Measurements from ENCODE around the gene RTN4R.

DNA sequence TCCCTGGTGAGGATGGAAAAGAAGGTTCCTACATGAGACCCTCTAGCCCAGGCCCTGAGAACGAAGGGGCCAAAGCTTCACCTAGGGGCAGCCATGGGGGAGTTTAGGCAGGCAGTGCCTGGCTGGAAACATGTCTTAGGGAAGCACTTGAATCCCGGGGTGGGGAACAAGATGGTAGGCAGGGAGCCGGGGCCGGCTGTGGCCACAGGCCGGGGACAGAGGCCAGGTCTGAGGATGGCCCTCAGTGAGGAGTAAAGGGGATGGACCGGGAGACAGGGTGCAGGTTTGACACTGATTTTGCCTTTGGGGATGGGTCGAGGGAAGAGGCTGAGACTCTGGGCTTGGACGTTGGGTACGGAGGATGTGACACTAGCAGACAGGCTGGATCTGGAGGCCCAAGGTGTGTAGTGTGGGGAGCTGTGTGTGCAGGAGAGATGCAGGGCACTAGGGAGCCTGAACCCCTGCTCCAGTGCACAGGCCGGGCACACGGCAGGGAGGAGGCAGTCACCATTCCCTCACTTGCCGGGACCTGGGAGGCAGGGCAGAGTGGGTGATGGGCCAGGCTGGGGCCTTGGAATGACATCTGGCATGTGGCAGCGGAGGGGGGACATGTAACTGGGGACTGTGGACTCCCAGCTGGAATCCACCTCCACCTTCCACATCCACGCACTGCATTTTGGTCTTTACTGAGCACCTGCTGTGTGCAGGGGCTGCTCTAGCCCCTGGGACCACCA is 6.1 kb downstream of the RTN4R start:
- no peak for TF ChIP-seq TBL1XR1 (IDR thresholded peaks at IDR 0.05; ENCODE audit: borderline replicate concordance, low read length, partially characterized antibody)
- no peak for TF ChIP-seq TBX2 (CRISPR knock-in tag; IDR thresholded peaks at IDR 0.05; ENCODE audit: borderline replicate concordance)
- TF ChIP-seq, protein P1, sequence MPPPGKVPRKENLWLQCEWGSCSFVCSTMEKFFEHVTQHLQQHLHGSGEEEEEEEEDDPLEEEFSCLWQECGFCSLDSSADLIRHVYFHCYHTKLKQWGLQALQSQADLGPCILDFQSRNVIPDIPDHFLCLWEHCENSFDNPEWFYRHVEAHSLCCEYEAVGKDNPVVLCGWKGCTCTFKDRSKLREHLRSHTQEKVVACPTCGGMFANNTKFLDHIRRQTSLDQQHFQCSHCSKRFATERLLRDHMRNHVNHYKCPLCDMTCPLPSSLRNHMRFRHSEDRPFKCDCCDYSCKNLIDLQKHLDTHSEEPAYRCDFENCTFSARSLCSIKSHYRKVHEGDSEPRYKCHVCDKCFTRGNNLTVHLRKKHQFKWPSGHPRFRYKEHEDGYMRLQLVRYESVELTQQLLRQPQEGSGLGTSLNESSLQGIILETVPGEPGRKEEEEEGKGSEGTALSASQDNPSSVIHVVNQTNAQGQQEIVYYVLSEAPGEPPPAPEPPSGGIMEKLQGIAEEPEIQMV (CRISPR knock-in tag; IDR thresholded peaks at IDR 0.05; ENCODE audit: low read depth), result no peak
- TF ChIP-seq PRPF4 (IDR thresholded peaks at IDR 0.05; ENCODE audit: low read depth, low read length, poor library complexity, severe bottlenecking), result no peak
- TF ChIP-seq GTF2F1 (IDR thresholded peaks at IDR 0.05; ENCODE audit: low read length), result no peak
- TF ChIP-seq, protein P2, sequence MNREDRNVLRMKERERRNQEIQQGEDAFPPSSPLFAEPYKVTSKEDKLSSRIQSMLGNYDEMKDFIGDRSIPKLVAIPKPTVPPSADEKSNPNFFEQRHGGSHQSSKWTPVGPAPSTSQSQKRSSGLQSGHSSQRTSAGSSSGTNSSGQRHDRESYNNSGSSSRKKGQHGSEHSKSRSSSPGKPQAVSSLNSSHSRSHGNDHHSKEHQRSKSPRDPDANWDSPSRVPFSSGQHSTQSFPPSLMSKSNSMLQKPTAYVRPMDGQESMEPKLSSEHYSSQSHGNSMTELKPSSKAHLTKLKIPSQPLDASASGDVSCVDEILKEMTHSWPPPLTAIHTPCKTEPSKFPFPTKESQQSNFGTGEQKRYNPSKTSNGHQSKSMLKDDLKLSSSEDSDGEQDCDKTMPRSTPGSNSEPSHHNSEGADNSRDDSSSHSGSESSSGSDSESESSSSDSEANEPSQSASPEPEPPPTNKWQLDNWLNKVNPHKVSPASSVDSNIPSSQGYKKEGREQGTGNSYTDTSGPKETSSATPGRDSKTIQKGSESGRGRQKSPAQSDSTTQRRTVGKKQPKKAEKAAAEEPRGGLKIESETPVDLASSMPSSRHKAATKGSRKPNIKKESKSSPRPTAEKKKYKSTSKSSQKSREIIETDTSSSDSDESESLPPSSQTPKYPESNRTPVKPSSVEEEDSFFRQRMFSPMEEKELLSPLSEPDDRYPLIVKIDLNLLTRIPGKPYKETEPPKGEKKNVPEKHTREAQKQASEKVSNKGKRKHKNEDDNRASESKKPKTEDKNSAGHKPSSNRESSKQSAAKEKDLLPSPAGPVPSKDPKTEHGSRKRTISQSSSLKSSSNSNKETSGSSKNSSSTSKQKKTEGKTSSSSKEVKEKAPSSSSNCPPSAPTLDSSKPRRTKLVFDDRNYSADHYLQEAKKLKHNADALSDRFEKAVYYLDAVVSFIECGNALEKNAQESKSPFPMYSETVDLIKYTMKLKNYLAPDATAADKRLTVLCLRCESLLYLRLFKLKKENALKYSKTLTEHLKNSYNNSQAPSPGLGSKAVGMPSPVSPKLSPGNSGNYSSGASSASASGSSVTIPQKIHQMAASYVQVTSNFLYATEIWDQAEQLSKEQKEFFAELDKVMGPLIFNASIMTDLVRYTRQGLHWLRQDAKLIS (CRISPR knock-in tag; IDR thresholded peaks at IDR 0.05), result no peak
- TF ChIP-seq, protein P3, sequence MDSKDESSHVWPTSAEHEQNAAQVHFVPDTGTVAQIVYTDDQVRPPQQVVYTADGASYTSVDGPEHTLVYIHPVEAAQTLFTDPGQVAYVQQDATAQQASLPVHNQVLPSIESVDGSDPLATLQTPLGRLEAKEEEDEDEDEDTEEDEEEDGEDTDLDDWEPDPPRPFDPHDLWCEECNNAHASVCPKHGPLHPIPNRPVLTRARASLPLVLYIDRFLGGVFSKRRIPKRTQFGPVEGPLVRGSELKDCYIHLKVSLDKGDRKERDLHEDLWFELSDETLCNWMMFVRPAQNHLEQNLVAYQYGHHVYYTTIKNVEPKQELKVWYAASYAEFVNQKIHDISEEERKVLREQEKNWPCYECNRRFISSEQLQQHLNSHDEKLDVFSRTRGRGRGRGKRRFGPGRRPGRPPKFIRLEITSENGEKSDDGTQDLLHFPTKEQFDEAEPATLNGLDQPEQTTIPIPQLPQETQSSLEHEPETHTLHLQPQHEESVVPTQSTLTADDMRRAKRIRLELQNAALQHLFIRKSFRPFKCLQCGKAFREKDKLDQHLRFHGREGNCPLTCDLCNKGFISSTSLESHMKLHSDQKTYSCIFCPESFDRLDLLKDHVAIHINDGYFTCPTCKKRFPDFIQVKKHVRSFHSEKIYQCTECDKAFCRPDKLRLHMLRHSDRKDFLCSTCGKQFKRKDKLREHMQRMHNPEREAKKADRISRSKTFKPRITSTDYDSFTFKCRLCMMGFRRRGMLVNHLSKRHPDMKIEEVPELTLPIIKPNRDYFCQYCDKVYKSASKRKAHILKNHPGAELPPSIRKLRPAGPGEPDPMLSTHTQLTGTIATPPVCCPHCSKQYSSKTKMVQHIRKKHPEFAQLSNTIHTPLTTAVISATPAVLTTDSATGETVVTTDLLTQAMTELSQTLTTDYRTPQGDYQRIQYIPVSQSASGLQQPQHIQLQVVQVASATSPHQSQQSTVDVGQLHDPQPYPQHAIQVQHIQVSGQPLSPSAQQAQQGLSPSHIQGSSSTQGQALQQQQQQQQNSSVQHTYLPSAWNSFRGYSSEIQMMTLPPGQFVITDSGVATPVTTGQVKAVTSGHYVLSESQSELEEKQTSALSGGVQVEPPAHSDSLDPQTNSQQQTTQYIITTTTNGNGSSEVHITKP (CRISPR knock-in tag; IDR thresholded peaks at IDR 0.05; ENCODE audit: low read depth), result no peak
- TF ChIP-seq MAFF (IDR thresholded peaks at IDR 0.05; ENCODE audit: low read depth, low read length), result no peak
- TF ChIP-seq, protein P4, sequence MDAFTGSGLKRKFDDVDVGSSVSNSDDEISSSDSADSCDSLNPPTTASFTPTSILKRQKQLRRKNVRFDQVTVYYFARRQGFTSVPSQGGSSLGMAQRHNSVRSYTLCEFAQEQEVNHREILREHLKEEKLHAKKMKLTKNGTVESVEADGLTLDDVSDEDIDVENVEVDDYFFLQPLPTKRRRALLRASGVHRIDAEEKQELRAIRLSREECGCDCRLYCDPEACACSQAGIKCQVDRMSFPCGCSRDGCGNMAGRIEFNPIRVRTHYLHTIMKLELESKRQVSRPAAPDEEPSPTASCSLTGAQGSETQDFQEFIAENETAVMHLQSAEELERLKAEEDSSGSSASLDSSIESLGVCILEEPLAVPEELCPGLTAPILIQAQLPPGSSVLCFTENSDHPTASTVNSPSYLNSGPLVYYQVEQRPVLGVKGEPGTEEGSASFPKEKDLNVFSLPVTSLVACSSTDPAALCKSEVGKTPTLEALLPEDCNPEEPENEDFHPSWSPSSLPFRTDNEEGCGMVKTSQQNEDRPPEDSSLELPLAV (CRISPR knock-in tag; conservative IDR thresholded peaks at IDR 0.05; ENCODE audit: low read depth), result no peak
- no peak for TF ChIP-seq ZBTB7B (CRISPR knock-in tag; IDR thresholded peaks at IDR 0.05)
- TF ChIP-seq NCOA5 (CRISPR knock-in tag; IDR thresholded peaks at IDR 0.05), result no peak
- TF ChIP-seq ZNF274 (CRISPR knock-in tag; IDR thresholded peaks at IDR 0.05), result no peak
- TF ChIP-seq ETV6 (CRISPR knock-in tag; conservative IDR thresholded peaks at IDR 0.05), result no peak

All from HepG2 (cell line).